ENCODE data around the gene CD96. TPM values are rescaled to one million over a fixed set of nuclear protein-coding genes. Genes with fewer than 3 reads are reported as not detected.

CD96 gene
- total RNA-seq, 6 experiments from 2014 or later, result 0.31 to 1.3 (median 0.79) TPM

DNA sequence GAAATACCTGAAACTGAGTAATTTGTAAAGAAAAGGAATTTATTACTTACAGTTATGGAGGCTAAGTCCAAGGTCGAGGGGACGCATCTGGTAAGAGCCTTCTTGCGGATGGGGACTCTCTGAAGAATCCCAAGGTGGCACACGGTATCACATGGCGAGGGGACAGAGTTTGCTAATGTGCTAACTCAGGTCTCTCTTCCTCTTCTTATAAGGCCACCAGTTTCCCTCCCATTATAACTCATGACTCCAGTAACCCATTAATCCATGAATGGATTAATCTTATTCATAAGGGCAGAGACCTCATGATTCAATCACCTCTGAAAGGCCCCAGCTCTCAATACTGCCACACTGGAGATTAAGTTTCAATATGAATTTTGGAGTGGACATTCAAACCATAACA is 37.5 kb downstream of the CD96 start:
- no peaks in the 10 kb centered on the region for H3K27me3 ChIP-seq

DNA sequence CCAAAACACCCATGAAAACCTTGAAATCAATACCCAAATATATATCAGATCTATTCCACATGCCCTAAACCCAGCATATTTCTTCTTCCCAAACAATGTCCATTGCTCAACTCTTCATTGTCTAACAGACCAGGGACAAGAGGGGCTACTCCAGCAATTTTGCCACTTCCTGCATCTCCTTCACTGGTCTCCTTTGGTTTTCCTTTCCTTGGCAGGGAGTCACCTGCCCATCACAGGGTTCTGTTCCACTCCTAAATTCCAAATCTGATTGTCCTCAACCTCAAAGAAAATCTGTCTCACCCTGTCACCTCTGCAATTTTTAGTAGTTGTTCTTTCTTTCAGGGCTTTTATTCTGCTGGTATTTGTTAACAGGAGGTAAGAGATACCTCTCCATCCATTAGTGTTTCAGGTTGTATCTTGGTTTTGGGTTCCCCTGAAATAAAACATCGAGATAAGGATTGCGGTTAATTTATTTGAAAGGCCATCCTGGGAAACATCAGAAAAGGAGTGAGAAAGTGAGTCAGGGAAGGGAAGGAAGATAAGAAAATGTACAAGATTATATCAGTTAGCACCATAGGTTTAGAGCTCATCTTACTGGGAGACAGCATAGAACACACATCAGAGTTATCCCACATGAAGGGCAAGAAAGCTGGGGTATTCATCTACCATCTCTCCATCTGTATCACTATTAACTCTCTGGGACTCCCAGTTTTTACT is 39.6 kb downstream of the CD96 start:
- Histone ChIP-seq H3K4me3 (no peak overlapping the region), H3K27me3 (no peaks in the 10 kb centered on the region), H3K36me3 (no peaks in the 10 kb centered on the region), H3K27ac (no peak overlapping the region), H3K9me3 (no peaks in the 10 kb centered on the region), H3K4me1 (no peaks in the 10 kb centered on the region)
- DNase-seq, result no peak
- no peak for ATAC-seq
- TF ChIP-seq, protein P1, sequence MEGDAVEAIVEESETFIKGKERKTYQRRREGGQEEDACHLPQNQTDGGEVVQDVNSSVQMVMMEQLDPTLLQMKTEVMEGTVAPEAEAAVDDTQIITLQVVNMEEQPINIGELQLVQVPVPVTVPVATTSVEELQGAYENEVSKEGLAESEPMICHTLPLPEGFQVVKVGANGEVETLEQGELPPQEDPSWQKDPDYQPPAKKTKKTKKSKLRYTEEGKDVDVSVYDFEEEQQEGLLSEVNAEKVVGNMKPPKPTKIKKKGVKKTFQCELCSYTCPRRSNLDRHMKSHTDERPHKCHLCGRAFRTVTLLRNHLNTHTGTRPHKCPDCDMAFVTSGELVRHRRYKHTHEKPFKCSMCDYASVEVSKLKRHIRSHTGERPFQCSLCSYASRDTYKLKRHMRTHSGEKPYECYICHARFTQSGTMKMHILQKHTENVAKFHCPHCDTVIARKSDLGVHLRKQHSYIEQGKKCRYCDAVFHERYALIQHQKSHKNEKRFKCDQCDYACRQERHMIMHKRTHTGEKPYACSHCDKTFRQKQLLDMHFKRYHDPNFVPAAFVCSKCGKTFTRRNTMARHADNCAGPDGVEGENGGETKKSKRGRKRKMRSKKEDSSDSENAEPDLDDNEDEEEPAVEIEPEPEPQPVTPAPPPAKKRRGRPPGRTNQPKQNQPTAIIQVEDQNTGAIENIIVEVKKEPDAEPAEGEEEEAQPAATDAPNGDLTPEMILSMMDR (IDR thresholded peaks at IDR 0.05), result no peak
- no peak for TF ChIP-seq POLR2A (IDR thresholded peaks at IDR 0.05)
- 79% methylated on average over 2 of the region's 2 CpGs for WGBS (ENCODE audit: insufficient coverage, low coverage, low lambda C conversion rate, missing lambda C conversion rate)
- intact Hi-C loops (cut with DNase I), result no loop called here

More for the DNA sequence above, 37.5 kb downstream of the CD96 start:
- TF ChIP-seq POLR2A (IDR thresholded peaks at IDR 0.05), result no peak
- TF ChIP-seq, protein P1 (IDR thresholded peaks at IDR 0.05), result no peak
- no peak overlapping the region for H3K4me3 ChIP-seq
- WGBS (ENCODE audit: insufficient coverage, low coverage, low lambda C conversion rate, missing lambda C conversion rate), result 95% methylated on average over 5 of the region's 5 CpGs
- no peak for DNase-seq
- ATAC-seq, result no peak
- intact Hi-C loops (cut with DNase I), result no loop called here
- no peaks in the 10 kb centered on the region for H3K9me3 ChIP-seq
- no peaks in the 10 kb centered on the region for H3K4me1 ChIP-seq
- no peaks in the 10 kb centered on the region for H3K36me3 ChIP-seq
- no peak overlapping the region for H3K27ac ChIP-seq

GRCh38 chr3:111582120-111582474 is 40.1 kb downstream of the CD96 start:
- Histone ChIP-seq H3K27ac (no peak overlapping the region), H3K4me3 (no peak overlapping the region), H3K4me1 (no peaks in the 10 kb centered on the region), H3K27me3 (no peaks in the 10 kb centered on the region), H3K36me3 (no peaks in the 10 kb centered on the region), H3K9me3 (no peaks in the 10 kb centered on the region)
- intact Hi-C loops (cut with DNase I), result no loop called here
- ATAC-seq, result no peak
- no peak for DNase-seq
- WGBS (ENCODE audit: insufficient coverage, low coverage, low lambda C conversion rate, missing lambda C conversion rate), result 61% methylated on average over 1 of the region's 1 CpG
- TF ChIP-seq, protein P1 (IDR thresholded peaks at IDR 0.05), result no peak
- no peak for TF ChIP-seq POLR2A (IDR thresholded peaks at IDR 0.05)

DNA sequence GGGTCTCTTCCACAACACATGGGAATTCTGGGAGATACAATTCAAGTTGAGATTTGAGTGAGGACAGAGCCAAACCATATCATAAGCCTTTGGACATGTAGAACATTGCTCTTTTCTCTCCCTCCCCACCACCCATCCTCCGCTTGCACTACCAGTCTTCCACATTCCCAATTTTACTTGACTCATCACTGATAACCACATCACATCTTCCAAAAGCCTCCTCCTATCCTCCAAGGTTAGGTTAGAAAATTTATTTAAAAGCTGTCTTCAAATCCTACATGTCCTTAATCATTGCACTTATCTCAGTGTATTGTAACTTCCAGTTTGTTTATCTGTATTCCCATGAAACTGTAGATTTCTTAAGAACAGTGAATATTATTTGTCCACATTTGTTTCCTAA is 42.7 kb downstream of the CD96 start:
- Histone ChIP-seq H3K36me3 (no peaks in the 10 kb centered on the region), H3K27me3 (no peaks in the 10 kb centered on the region), H3K4me3 (no peak overlapping the region), H3K27ac (no peak overlapping the region), H3K4me1 (no peaks in the 10 kb centered on the region), H3K9me3 (no peaks in the 10 kb centered on the region)
- DNase-seq (no peak), ATAC-seq (no peak)
- 100% methylated on average over 1 of the region's 1 CpG for WGBS (ENCODE audit: insufficient coverage, low coverage, low lambda C conversion rate, missing lambda C conversion rate)
- TF ChIP-seq, protein P1 (IDR thresholded peaks at IDR 0.05), result no peak
- no peak for TF ChIP-seq POLR2A (IDR thresholded peaks at IDR 0.05)
- intact Hi-C loops (cut with DNase I), result no loop called here

All from right lobe of liver (tissue), 6 donors.